HG03039 (cell line): ENCODE data around the gene STX12.
"Not testable (repeated sequence)": the region's sequence is repeated elsewhere in the genome, so short reads cannot be mapped to it uniquely, and the experiment has no call there.

Source experiments
- ATAC-seq: cut with Tn5 transposase; IDR thresholded peaks from one replicate; pipeline ENCODE4 v1.9.1; 2021; ENCODE audit warnings: mild to moderate bottlenecking, moderate library complexity; ENCODE audit not compliant: unreplicated experiment

STX12 gene

GRCh38 chr1:27824411-27824810 lies 51.4 kb downstream of the STX12 start:
- no peak for ATAC-seq

GRCh38 chr1:27829339-27829960 lies 56.4 kb downstream of the STX12 start:
- ATAC-seq, result not testable (repeated sequence)

- ATAC-seq, result peak; percentile 90
These were observed 57.8 kb downstream of the STX12 start, which contains the start of gene PPP1R8 for GRCh38 chr1:27830621-27831440. PPP1R8 (plus strand) TSS chr1:27830782; CDS start chr1:27830836, 54 bp downstream.

GRCh38 chr1:27831568-27832410 lies 58.8 kb downstream of the STX12 start:
- no peak for ATAC-seq

- no peak for ATAC-seq
These were observed 59.7 kb downstream of the STX12 start for GRCh38 chr1:27832762-27833161.

GRCh38 chr1:27833470-27833869 lies 60.5 kb downstream of the STX12 start:
- no peak for ATAC-seq

DNA sequence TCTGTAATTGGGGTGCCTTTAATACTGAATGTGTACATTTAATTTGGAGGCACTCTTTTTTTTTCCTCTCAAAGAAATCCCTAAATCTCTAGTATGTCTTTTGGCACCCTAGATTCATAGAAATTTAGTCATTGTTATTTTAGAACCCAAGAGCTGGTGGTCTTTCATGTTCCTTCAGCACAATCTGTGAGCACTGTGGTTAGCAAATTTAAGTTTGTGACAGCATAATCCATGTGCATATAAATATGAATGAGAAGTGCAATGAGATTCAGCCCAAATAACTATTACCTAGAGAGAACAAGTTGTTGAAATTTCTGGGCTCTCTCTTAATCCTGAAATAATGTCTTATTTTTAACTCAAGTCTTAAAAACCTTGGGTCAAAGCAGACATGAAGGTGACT lies 62.0 kb downstream of the STX12 start:
- ATAC-seq, result no peak

DNA sequence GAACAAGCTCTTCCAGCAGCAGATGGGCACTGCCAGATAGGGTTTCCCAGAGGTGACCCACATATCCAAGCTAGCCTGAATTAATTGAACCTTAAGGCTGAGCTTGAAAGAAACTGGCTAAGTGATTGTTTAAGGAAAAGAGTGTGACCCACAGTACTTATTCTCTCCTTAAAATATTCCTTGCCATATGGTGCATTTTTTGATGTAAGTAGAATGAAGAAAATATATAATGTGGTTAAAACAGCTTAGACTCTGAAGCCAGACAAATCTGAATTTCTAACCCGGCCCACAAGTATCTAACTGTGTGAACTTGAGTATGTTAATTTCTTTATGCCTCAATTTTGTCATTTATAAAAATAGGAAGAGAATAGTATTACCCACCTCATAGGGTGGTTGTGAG lies 62.5 kb downstream of the STX12 start:
- no peak for ATAC-seq

DNA sequence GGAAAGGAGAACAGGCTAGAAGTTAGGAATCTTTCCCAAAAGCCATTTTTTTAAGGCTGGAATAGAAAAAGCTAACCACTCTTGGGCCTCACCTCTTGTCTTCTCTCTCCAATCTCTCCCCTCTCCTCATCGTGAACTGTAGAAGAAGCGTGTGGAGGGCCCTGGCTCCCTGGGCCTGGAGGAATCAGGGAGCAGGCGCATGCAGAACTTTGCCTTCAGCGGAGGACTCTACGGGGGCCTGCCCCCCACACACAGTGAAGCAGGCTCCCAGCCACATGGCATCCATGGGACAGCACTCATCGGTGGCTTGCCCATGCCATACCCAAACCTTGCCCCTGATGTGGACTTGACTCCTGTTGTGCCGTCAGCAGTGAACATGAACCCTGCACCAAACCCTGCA lies 76.9 kb downstream of the STX12 start:
- ATAC-seq, result no peak

GRCh38 chr1:27855085-27855484 lies 82.1 kb downstream of the STX12 start:
- ATAC-seq, result no peak

DNA sequence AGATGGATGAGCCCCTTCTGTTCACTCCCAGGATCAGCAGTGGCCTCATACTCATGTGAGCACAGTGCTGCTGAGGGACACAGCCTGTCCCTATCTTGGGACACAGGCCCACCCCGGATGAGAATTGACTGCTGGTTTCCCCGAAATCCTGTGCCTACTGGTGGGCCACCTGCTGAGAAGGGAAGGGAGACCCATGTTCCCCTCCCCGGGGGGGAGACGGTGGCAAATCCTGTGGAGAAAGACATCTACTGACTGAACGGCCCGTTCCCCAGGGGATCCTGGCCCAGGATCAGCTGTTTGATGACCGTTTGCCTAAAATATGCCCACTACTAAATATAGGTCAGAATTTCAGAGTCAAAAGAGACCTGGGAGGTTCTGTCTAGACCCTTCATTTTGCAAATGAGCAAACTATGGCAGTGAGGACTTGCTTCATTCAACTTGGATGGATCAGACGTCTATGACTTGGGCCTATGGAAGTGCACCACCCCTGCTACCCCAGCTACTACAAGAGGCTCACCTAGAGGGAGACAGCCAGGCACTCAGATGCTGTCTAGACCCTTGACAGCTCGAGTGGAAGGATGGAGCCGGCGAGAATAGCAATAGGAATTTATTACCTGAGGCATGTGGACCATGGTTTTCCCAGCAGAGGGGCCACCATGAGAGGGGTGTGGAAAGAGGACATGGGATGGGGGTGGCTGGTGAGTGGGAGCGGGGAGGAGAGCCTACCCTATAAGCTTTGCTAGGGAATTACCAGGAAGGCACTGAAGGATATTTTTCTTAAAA lies 83.7 kb downstream of the STX12 start:
- no peak for ATAC-seq

- ATAC-seq, result not testable (repeated sequence)
These were observed 84.5 kb downstream of the STX12 start for GRCh38 chr1:27857552-27857951.

DNA sequence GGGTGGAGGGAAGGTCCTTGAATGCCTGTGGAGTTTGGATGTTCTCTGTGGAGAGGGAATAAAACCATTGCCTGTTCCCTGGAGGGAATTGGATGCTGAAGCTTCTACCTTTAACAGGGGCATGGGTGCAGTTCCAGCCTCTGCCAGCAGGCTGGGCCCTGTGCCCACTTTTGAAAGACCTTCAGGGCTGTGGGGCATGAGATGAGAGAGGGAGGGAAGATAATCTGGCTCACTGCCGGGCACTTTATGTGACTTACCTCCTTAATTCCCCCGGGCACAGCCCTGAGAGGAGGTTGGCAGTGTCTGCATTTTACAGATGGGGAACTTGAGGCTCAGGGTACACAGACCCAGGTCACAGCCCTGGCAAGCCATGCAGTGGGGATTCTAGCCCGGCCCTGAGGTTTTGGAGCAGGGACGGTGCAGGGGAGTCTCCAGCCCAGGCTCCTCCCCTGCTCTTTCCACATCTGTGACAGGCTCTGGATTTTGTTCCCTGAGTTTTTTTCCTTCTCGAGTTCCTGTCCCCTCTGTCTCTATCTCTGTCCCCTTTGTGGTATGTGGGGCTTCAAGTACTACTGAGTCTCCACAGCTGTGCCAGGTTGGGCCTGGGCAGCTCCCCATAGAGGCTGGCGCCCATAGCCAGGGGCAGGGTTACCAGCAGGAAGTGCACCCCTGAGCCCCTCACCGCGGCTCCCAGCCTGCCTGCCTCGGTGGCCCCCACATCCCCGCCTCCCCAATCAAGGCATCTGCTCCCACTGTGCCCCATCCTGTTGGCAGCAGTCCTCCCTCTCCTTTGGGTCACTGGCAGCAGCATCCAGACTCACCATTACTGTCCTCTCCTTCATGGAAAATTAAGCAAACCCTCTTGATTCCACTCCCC lies 85.3 kb downstream of the STX12 start:
- ATAC-seq, result no peak

- no peak for ATAC-seq
These were observed 86.0 kb downstream of the STX12 start for GRCh38 chr1:27858949-27859576.

DNA sequence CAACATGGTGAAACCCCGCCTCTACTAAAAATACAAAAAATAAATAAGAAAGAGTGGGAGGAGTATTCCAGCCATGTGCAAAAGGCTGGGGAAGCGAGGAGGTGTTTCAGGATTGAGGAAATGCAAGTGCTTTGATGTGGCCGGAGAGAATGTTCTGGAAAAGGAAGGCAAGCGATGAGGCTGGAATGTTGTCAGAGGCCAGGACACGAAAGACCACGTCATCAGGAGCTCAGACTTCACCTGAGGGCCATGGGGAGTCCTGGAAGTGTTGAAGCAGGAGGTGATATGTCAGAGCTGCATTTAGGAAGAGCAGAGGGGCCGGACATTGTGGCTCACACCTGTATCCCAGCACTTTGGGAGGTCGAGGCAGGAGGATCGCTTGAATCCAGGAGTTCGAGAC lies 88.4 kb downstream of the STX12 start:
- no peak for ATAC-seq

GRCh38 chr1:27862004-27862403 lies 89.0 kb downstream of the STX12 start:
- ATAC-seq, result no peak

GRCh38 chr1:27862671-27863537 lies 89.9 kb downstream of the STX12 start:
- ATAC-seq, result no peak

- ATAC-seq, result no peak
These were observed 90.5 kb downstream of the STX12 start for GRCh38 chr1:27863538-27863915.
